Measurements from ENCODE around the gene SNAPC5. TPM values are rescaled to one million over a fixed set of nuclear protein-coding genes. Genes with fewer than 3 reads are reported as not detected.

SNAPC5 gene
- total RNA-seq, 4 donors from 2014 or later = 33.9 to 66.9 (median 44.1) TPM

DNA sequence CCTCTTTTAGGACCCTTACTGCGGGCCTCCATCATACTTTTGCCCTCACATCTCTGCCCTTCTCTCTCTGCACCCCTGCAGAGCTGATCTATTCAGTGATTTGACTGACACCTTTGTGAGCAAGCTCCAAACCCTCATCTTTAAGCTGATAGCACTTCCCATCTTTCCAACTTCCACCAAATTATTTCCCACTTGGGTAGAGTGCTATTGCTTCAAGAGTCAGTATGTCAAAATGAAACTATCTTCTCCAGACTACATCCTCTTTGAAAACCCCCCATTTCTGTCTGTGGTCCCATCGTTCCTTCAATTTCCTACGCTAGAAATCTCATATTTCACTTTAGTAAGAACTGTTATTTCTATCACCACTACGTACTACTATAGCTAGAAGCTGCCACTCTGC, 27.3 kb upstream of the SNAPC5 start:
- H3K27ac ChIP-seq = no peak overlapping the region
- ATAC-seq = no peak
- no peaks in the 10 kb centered on the region for H3K4me1 ChIP-seq
- no peak overlapping the region for H3K4me3 ChIP-seq
- H3K36me3 ChIP-seq = peaks cover 0 to 48% of the 10 kb centered on the region in 2 donors
- 86 to 93% methylated on average over 4 of the region's 4 CpGs for WGBS, 2 donors (ENCODE audit: low coverage in 1 of 2)
- no peaks in the 10 kb centered on the region for H3K27me3 ChIP-seq
- H3K9me3 ChIP-seq = no peaks in the 10 kb centered on the region
- TF ChIP-seq POLR2AphosphoS5 (IDR thresholded peaks at IDR 0.05) = no peak
- TF ChIP-seq EP300 (IDR thresholded peaks at IDR 0.05) = no peak
- no peak for TF ChIP-seq POLR2A (IDR thresholded peaks at IDR 0.05)
- TF ChIP-seq, protein P1, sequence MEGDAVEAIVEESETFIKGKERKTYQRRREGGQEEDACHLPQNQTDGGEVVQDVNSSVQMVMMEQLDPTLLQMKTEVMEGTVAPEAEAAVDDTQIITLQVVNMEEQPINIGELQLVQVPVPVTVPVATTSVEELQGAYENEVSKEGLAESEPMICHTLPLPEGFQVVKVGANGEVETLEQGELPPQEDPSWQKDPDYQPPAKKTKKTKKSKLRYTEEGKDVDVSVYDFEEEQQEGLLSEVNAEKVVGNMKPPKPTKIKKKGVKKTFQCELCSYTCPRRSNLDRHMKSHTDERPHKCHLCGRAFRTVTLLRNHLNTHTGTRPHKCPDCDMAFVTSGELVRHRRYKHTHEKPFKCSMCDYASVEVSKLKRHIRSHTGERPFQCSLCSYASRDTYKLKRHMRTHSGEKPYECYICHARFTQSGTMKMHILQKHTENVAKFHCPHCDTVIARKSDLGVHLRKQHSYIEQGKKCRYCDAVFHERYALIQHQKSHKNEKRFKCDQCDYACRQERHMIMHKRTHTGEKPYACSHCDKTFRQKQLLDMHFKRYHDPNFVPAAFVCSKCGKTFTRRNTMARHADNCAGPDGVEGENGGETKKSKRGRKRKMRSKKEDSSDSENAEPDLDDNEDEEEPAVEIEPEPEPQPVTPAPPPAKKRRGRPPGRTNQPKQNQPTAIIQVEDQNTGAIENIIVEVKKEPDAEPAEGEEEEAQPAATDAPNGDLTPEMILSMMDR (IDR thresholded peaks at IDR 0.05) = no peak

DNA sequence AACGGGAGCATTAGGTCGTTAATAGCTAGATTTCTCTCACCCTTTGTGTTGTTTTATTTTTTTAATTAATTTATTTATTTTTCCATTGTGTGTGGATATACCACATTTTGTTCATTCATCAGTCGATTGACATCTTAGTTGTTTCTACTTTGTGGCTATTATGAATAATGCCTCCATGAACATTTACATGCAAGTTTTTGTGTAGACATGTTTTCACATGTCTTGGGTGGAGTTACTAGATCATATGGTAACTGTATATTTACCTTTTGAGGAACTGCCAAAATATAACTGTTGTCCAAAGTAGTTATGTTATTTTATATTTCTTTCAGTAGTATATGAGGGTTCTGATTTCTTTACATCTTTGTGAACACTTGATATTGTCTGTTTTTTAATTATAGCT, 26.4 kb upstream of the SNAPC5 start:
- H3K4me3 ChIP-seq = no peak overlapping the region

DNA sequence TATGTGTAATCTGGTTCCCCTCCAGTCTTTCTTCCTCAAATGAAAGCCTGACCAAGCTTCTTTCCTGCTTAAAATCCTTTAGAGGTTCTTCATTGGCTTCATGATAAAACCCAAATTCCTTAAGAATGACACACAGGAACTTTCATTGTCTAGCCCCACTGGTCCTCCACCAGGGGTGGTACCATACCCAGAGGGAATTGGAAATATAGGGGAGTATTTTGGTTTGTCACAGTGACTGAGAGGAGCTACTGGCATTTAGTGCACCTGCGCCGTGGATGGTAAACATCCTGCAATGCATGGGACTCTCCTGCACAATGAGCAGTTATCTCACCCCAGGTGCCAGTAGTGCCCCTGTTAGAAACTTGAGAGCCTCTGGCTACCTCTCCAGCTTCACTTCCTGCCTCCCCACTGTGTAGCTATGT, 18.4 kb upstream of the SNAPC5 start:
- H3K4me3 ChIP-seq = no peak overlapping the region
- H3K36me3 ChIP-seq = peaks cover 0 to 31% of the 10 kb centered on the region in 2 donors
- H3K9me3 ChIP-seq = no peaks in the 10 kb centered on the region
- H3K27ac ChIP-seq = no peak overlapping the region
- ATAC-seq = no peak
- TF ChIP-seq, protein P1 (IDR thresholded peaks at IDR 0.05) = no peak
- H3K4me1 ChIP-seq = no peaks in the 10 kb centered on the region
- no peaks in the 10 kb centered on the region for H3K27me3 ChIP-seq
- WGBS, 2 donors (ENCODE audit: low coverage in 1 of 2) = 100% methylated on average over 1 to 2 of the region's 2 CpGs

More for the DNA sequence above, 26.4 kb upstream of the SNAPC5 start:
- no peaks in the 10 kb centered on the region for H3K27me3 ChIP-seq
- 94% methylated on average over 3 of the region's 3 CpGs for WGBS, 2 donors (ENCODE audit: low coverage in 1 of 2)
- H3K27ac ChIP-seq = no peak overlapping the region
- TF ChIP-seq, protein P1 (IDR thresholded peaks at IDR 0.05) = no peak
- TF ChIP-seq EP300 (IDR thresholded peaks at IDR 0.05) = no peak
- TF ChIP-seq POLR2A (IDR thresholded peaks at IDR 0.05) = no peak
- no peak for TF ChIP-seq POLR2AphosphoS5 (IDR thresholded peaks at IDR 0.05)
- H3K4me1 ChIP-seq = no peaks in the 10 kb centered on the region
- no peaks in the 10 kb centered on the region for H3K9me3 ChIP-seq
- no peak for ATAC-seq
- H3K36me3 ChIP-seq = peaks cover 0 to 43% of the 10 kb centered on the region in 2 donors

DNA sequence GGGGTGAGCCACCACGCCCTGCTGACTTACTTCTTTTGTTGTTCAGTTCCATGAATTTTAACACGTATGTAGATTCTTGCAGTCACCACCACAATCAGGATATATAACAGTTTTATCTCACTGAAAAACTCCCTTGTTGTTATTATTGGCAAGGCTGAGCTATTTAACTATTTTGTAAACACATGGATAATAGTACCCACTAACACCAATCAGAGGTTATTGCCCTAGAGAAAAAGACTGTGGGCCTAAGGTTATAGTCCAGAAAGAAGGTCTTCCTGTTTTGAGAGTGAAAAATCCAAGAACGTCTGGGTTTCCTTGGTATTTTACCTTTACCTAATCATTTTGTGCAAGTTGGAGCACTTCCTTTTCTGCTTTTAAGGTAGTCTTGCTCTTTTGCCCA, 17.0 kb upstream of the SNAPC5 start:
- 89% methylated on average over 2 to 3 of the region's 3 CpGs for WGBS, 2 donors (ENCODE audit: low coverage in 1 of 2)
- no peak for TF ChIP-seq POLR2A (IDR thresholded peaks at IDR 0.05)
- Histone ChIP-seq H3K9me3 (no peaks in the 10 kb centered on the region), H3K27me3 (no peaks in the 10 kb centered on the region), H3K36me3 (peaks cover 0 to 29% of the 10 kb centered on the region in 2 donors), H3K4me1 (no peaks in the 10 kb centered on the region), H3K27ac (no peak overlapping the region), H3K4me3 (no peak overlapping the region)
- ATAC-seq = no peak

DNA sequence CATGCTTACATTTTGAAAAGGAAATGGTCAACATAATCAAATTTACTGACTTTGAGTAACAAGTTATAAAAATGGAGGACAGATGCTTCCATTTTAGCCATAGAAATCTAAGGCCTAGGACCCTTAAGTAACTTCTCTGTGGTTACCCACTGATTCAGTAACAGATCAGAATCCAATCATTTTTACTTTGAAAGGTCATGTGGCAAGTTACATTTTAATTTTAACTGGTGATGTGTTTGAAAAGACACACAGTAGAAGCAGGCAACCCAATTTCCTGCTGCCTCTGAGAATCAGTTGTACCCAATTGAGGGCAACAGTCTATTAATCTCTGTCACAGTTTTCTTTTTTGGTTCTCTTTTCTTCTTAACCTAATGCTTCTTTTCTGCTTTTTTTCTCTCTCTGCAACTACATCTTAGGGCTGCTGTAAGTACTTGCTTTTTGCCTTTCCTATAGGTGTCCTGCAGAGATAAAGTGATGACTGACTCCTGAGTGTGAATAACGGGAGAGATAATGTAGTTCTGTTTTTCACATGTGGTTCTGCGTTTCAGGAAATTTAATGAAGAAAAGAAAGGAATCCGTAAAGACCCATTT, 10.8 kb upstream of the SNAPC5 start:
- no peak for ATAC-seq
- WGBS, 2 donors (ENCODE audit: low coverage in 1 of 2) = 89 to 91% methylated on average over 3 of the region's 3 CpGs
- H3K9me3 ChIP-seq = no peaks in the 10 kb centered on the region

More for the DNA sequence above, 10.8 kb upstream of the SNAPC5 start:
- H3K27ac ChIP-seq = no peak overlapping the region
- no peak overlapping the region for H3K4me3 ChIP-seq
- peaks cover 4 to 16% (median 8%) of the 10 kb centered on the region in 3 donors for H3K4me1 ChIP-seq
- TF ChIP-seq POLR2A (IDR thresholded peaks at IDR 0.05) = no peak
- TF ChIP-seq EP300 (IDR thresholded peaks at IDR 0.05) = no peak
- TF ChIP-seq POLR2AphosphoS5 (IDR thresholded peaks at IDR 0.05) = no peak
- TF ChIP-seq, protein P1 (IDR thresholded peaks at IDR 0.05) = no peak
- H3K36me3 ChIP-seq = no peaks in the 10 kb centered on the region
- no peaks in the 10 kb centered on the region for H3K27me3 ChIP-seq

All from gastroesophageal sphincter (tissue), 4 donors.